22Rv1 (cell line): ENCODE measurements around the gene PARP8.

Experiments
- CTCF ChIP-seq: fragments of 450-650 bp; IDR thresholded peaks from 2 replicates; pipeline ENCODE4 v1.5.1; 2017; ENCODE audit warnings: mild to moderate bottlenecking
- ZFX ChIP-seq: fragments of 450-650 bp; IDR thresholded peaks from 2 replicates; pipeline ENCODE4 v1.6.1; 2017; ENCODE audit warnings: antibody characterized with exemption, borderline replicate concordance

- no peak for TF ChIP-seq CTCF
- no peak for TF ChIP-seq ZFX
Measured at GRCh38 chr5:50824109-50824508, 157.7 kb downstream of the PARP8 start.
